K562 (cell line): ENCODE measurements around the gene KLK1. TPM values are rescaled to one million over a fixed set of nuclear protein-coding genes. Genes with fewer than 3 reads are reported as not detected.

Experiments used
- ATAC-seq: fragments of 200-7000 bp; cut with Tn5 transposase; 3 replicates; pipeline ENCODE4 v1.9.1; 2020; ENCODE audit warnings: moderate library complexity
- BruUV-seq: library from RNA; stranded (reverse); fragments of 400-500 nt; replicated peaks from 2 replicates; lab custom pipeline; 2021; lab: Mats Ljungman, UMichigan
- CTCF ChIA-PET: fragments of 300-600 bp; formaldehyde crosslinking; extraction: SDS; loops from one replicate; lab custom pipeline; 2021; ENCODE audit warnings: low intra/inter-chr PET ratio; lab: Yijun Ruan, JAX
- POLR2A ChIA-PET: fragments of 300-600, 350-650 bp; sonication (Branson Sonifier 250); formaldehyde crosslinking; extraction: SDS; loops from one replicate; lab custom pipeline; 2021; ENCODE audit warnings: antibody characterized with exemption, inconsistent platforms; lab: Yijun Ruan, JAX
- DNase-seq, 4 experiments: peaks; one replicate each; pipeline versions ENCODE4 v3.0.0 to v3.0.0-alpha.2; 2011 to 2018; ENCODE audit warnings: low spot score in 3 of 4, mixed read lengths in 3 of 4; ENCODE audit errors: extremely low read depth in 1 of 4
- FAIRE-seq: peaks from 2 replicates; lab custom pipeline; 2011; peaks lifted over from hg19 to GRCh38; lab: Jason Lieb, UNC
- H2AFZ ChIP-seq: 2 replicates; pipeline ENCODE4 v1.6.0; 2011; ENCODE audit warnings: low read depth, low read length, control low read depth, inconsistent platforms
- H3K27ac ChIP-seq: fragments of 200-600 bp; 3 replicates; pipeline ENCODE4 v1.8.0; 2011; ENCODE audit warnings: low read depth, mild to moderate bottlenecking, control low read depth, inconsistent platforms, low read length, moderate library complexity, mixed read lengths; ENCODE audit errors: extremely low read depth
- H3K27me3 ChIP-seq, 2 experiments: fragments of 300-600 bp in 1 of 2; 2 replicates in 1 of 2; 3 replicates in 1 of 2; pipeline versions ENCODE4 v1.6.0 to v1.8.0; 2011; ENCODE audit warnings: inconsistent platforms in 2 of 2, low read length in 2 of 2, mild to moderate bottlenecking in 1 of 2, mixed read lengths in 1 of 2, moderate library complexity in 1 of 2; ENCODE audit not compliant: control insufficient read depth in 2 of 2, insufficient read depth in 2 of 2
- H3K36me3 ChIP-seq: fragments of 300-600 bp; 3 replicates; pipeline ENCODE4 v1.8.0; 2011; ENCODE audit warnings: mild to moderate bottlenecking, low read length, inconsistent platforms; ENCODE audit not compliant: control insufficient read depth, insufficient read depth
- H3K4me1 ChIP-seq, 2 experiments: fragments of 200-600 bp in 1 of 2; replicated peaks in 1 of 2; 2 replicates in 1 of 2; 3 replicates in 1 of 2; pipeline versions ENCODE4 v1.5.1 to v1.8.0; 2011; ENCODE audit warnings: inconsistent platforms in 2 of 2, low read length in 2 of 2, mild to moderate bottlenecking in 1 of 2, mixed read lengths in 1 of 2, moderate library complexity in 1 of 2; ENCODE audit not compliant: control insufficient read depth in 2 of 2, insufficient read depth in 2 of 2
- H3K4me2 ChIP-seq: 2 replicates; pipeline ENCODE4 v1.6.1; 2011; ENCODE audit warnings: low read length, control low read depth, inconsistent platforms, mixed read lengths; ENCODE audit not compliant: insufficient read depth
- H3K4me3 ChIP-seq: fragments of 200-600 bp; sonication (generic), shearing (Covaris generic); 2 replicates; pipeline ENCODE4 v1.5.1; 2016; ENCODE audit warnings: control low read depth, inconsistent platforms
- H3K79me2 ChIP-seq: fragments of 200-600 bp; 3 replicates; pipeline ENCODE4 v1.8.0; 2011; ENCODE audit warnings: low read length, inconsistent platforms; ENCODE audit not compliant: control insufficient read depth, insufficient read depth
- H3K9ac ChIP-seq, 2 experiments: 2 replicates each; pipeline versions ENCODE4 v1.6.0 to v1.6.1; 2011; ENCODE audit warnings: low read depth in 2 of 2, low read length in 2 of 2, control low read depth in 1 of 2, inconsistent platforms in 1 of 2, mild to moderate bottlenecking in 1 of 2, mixed read lengths in 1 of 2; ENCODE audit not compliant: insufficient read depth in 1 of 2
- H3K9me1 ChIP-seq: one replicate; pipeline ENCODE4 v1.6.0; 2011; ENCODE audit warnings: inconsistent platforms, mild to moderate bottlenecking, low read length, moderate library complexity; ENCODE audit not compliant: control insufficient read depth, insufficient read depth
- H3K9me3 ChIP-seq: replicated peaks from 2 replicates; pipeline ENCODE4 v1.5.1; 2011; ENCODE audit warnings: low read depth, low read length, inconsistent platforms; ENCODE audit not compliant: control insufficient read depth, insufficient read depth
- H4K20me1 ChIP-seq: replicated peaks from 2 replicates; pipeline ENCODE4 v1.6.1; 2011; ENCODE audit warnings: low read length, inconsistent platforms, mixed read lengths; ENCODE audit not compliant: control insufficient read depth, insufficient read depth
- BHLHE40 ChIP-seq: IDR thresholded peaks from 2 replicates; pipeline ENCODE4 v1.6.1; 2011; ENCODE audit warnings: low read length, improper control_type of control experiment
- DIDO1 ChIP-seq: fragments of 450-650 bp; IDR thresholded peaks from 2 replicates; pipeline ENCODE4 v1.6.1; 2016; ENCODE audit warnings: low read depth, missing biosample characterization, missing genetic modification characterization
- LCOR ChIP-seq: sonication (generic); formaldehyde crosslinking; IDR thresholded peaks from 2 replicates; pipeline ENCODE4 v1.8.0; 2022; ENCODE audit warnings: mild to moderate bottlenecking, missing genetic modification reagents
- MBD2 ChIP-seq: sonication (generic); IDR thresholded peaks from 2 replicates; pipeline ENCODE4 v1.6.1; 2016; ENCODE audit warnings: low read depth, borderline replicate concordance
- MTA3 ChIP-seq: fragments of 450-650 bp; formaldehyde crosslinking; IDR thresholded peaks from 2 replicates; pipeline ENCODE4 v1.6.1; 2017; ENCODE audit warnings: mild to moderate bottlenecking, borderline replicate concordance
- RCOR1 ChIP-seq, 2 experiments: IDR thresholded peaks; 2 replicates each; pipeline ENCODE4 v1.6.1; 2012; ENCODE audit warnings: low read depth in 2 of 2, low read length in 2 of 2, borderline replicate concordance in 1 of 2, improper control_type of control experiment in 1 of 2
- SMAD1 ChIP-seq: fragments of 150-350 bp; IDR thresholded peaks from 2 replicates; pipeline ENCODE4 v1.6.1; 2014; ENCODE audit warnings: low read length, low read depth; ENCODE audit not compliant: partially characterized antibody
- TFE3 ChIP-seq: fragments of 450-650 bp; formaldehyde crosslinking; IDR thresholded peaks from 2 replicates; pipeline ENCODE4 v1.4.0; 2020; ENCODE audit warnings: mild to moderate bottlenecking, mixed read lengths
- ZBTB26 ChIP-seq: fragments of 450-650 bp; formaldehyde crosslinking; IDR thresholded peaks from 2 replicates; pipeline ENCODE4 v1.4.0; 2022; ENCODE audit warnings: missing genetic modification characterization
- ZFX ChIP-seq: sonication (generic); formaldehyde crosslinking; IDR thresholded peaks from 2 replicates; pipeline ENCODE4 v1.8.0; 2022; ENCODE audit warnings: mild to moderate bottlenecking, missing genetic modification reagents, moderate library complexity
- ZNF282 ChIP-seq: sonication (generic); formaldehyde crosslinking; IDR thresholded peaks from 2 replicates; pipeline ENCODE4 v1.8.1; 2023; ENCODE audit warnings: missing genetic modification reagents
- ZNF395 ChIP-seq: fragments of 200-800 bp; sonication (Bioruptor generic); IDR thresholded peaks from 2 replicates; pipeline ENCODE4 v1.6.1; 2017; ENCODE audit warnings: missing genetic modification characterization, missing compliant biosample characterization
- ZNF57 ChIP-seq: fragments of 450-650 bp; formaldehyde crosslinking; IDR thresholded peaks from 2 replicates; pipeline ENCODE4 v1.4.0; 2020; ENCODE audit warnings: mild to moderate bottlenecking, moderate library complexity
- ZNF644 ChIP-seq: fragments of 200-800 bp; sonication (Bioruptor generic); IDR thresholded peaks from 2 replicates; pipeline ENCODE4 v1.6.1; 2016; ENCODE audit warnings: low read depth, missing genetic modification characterization, missing compliant biosample characterization
- ZNF77 ChIP-seq: fragments of 250-450 bp; sonication (Bioruptor Pico); IDR thresholded peaks from 2 replicates; pipeline ENCODE4 v1.5.0; 2020
- WGBS: fragments of 100-300 bp; shearing (Covaris generic); methylation state at CpG from one replicate; pipeline ENCODE4 v1.1.6; 2016; ENCODE audit warnings: low coverage, mixed read lengths; ENCODE audit not compliant: insufficient coverage; ENCODE audit errors: missing lambda C conversion rate; 5-methylcytosine and 5-hydroxymethylcytosine counted together
- in situ Hi-C: fragments of 300-500 bp; cut with MboI; formaldehyde crosslinking; loops from 4 replicates; pipeline ENCODE4 v1.15.0; 2018; ENCODE audit warnings: inconsistent platforms, mixed read lengths
- intact Hi-C: fragments of 100-400 bp; cut with micrococcal nuclease; formaldehyde crosslinking; loops from 2 replicates; pipeline ENCODE4 v1.14.2; 2022
- polyA plus RNA-seq, 8 experiments: library from polyadenylated mRNA; depleted of rRNA in 4 of 8; stranded (reverse) in 5 of 8; unstranded in 3 of 8; fragments of >200 nt; fragmentation: Nextera tagmentation in 2 of 8; fragmentation: Illumina TruSeq in 1 of 8; extraction: Ambion mirVana in 2 of 8; extraction: Trizol in 1 of 8; gene quantifications; 2 replicates each; pipeline versions ENCODE4 v1.2.1 to v1.2.3, GENCODE V29; 2011 to 2014; ENCODE audit warnings: inconsistent platforms in 1 of 8, missing spikeins in 1 of 8
- total RNA-seq, 7 experiments: library from RNA; depleted of rRNA in 6 of 7; stranded (reverse); fragments of >200 nt in 6 of 7; fragmentation: Illumina TruSeq in 2 of 7; extraction: Trizol in 2 of 7; gene quantifications; 2 replicates each; pipeline versions ENCODE4 v1.2.1 to v1.2.3, GENCODE V29; 2011 to 2021; ENCODE audit warnings: low replicate concordance in 1 of 7

KLK1 gene
- total and polyA plus RNA-seq, 9 of the 15 experiments (the other 6 are each of a cell fraction or from before 2014, with no cell fraction given), result 0.87 to 15.4 (median 9.1) TPM

GRCh38 chr19:50772476-50772875 is 51.1 kb downstream of the KLK1 start:
- BruUV-seq, result no TSS peak
- Histone ChIP-seq H3K9me1 (no peaks in the 10 kb centered on the region), H3K4me2 (peak overlapping the region; percentile 14; the same call in 1 of the 2 replicates), H3K27me3 (no peaks in the 10 kb centered on the region), H3K4me3 (no peak overlapping the region), H3K27ac (no peak overlapping the region; the same call in 1 of the 3 replicates), H4K20me1 (no peaks in the 10 kb centered on the region), H3K79me2 (no peaks in the 10 kb centered on the region), H3K9ac (no peak overlapping the region), H3K4me1 (peaks cover 14 to 22% of the 10 kb centered on the region in 2 experiments), H3K36me3 (no peaks in the 10 kb centered on the region), H3K9me3 (no peaks in the 10 kb centered on the region), H2AFZ (peak overlapping the region; percentile 86)
- intact Hi-C loops, result no loop called here
- FAIRE-seq (peak; percentile 77), DNase-seq (peak; percentile 66 to 90 (median 82)), ATAC-seq (peak; percentile 91)
- ChIA-PET CTCF (no interaction called here), POLR2A (interaction anchor here (1.7 kb wide), 1 partner anchor 24 kb away, joined by 6 read pairs; no protein-coding TSS in a partner anchor)
- WGBS, result 0% methylated on average over 2 of the region's 2 CpGs
- in situ Hi-C loops, result no loop called here
- TF ChIP-seq RCOR1 (IDR thresholded peaks at IDR 0.05; ENCODE audit: borderline replicate concordance in 1 of 2, low read depth in 2 of 2, low read length in 2 of 2), result no peak
- no peak for TF ChIP-seq ZFX
- no peak for TF ChIP-seq BHLHE40
- TF ChIP-seq MTA3, result no peak
- TF ChIP-seq ZNF395 (CRISPR knock-in tag), result 0 out of 2 replicates have a peak, but pooled peaks have one; percentile 32
- TF ChIP-seq ZBTB26, result no peak
- no peak for TF ChIP-seq ZNF57
- TF ChIP-seq ZNF644 (tag), result no peak
- no peak; the same call in 1 of the 2 replicates for TF ChIP-seq MBD2
- no peak for TF ChIP-seq DIDO1 (tag)
- no peak for TF ChIP-seq LCOR
- no peak for TF ChIP-seq SMAD1
- TF ChIP-seq ZNF77 (CRISPR knock-in tag), result no peak
- no peak for TF ChIP-seq ZNF282 (CRISPR knock-in tag)
- TF ChIP-seq TFE3 (CRISPR knock-in tag), result peak; percentile 35; the same call in 1 of the 2 replicates
